ENCODE measurements around the gene IRX5. TPM values are rescaled to one million over a fixed set of nuclear protein-coding genes. Genes with fewer than 3 reads are reported as not detected.

IRX5 gene
- total RNA-seq, 2 experiments from 2014 or later, result 0.17 TPM; not detected in 1

DNA sequence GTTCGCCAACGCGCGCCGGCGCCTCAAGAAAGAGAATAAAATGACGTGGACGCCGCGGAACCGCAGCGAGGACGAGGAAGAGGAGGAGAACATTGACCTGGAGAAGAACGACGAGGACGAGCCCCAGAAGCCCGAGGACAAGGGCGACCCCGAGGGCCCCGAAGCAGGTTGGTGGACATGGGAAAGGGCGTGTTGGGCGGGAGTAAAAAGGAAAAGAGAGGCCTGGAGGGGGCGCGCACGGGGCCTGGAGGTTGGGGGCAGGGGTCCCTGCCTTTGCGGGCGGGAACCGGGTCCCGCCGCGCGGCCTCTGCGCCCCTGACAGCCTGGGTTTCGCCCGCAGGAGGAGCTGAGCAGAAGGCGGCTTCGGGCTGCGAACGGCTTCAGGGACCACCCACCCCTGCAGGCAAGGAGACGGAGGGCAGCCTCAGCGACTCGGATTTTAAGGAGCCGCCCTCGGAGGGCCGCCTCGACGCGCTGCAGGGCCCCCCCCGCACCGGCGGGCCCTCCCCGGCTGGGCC lies 2.1 kb downstream of the IRX5 start:
- Mint-ChIP-seq H3K36me3 (peaks cover 17% of the 10 kb centered on the region), H3K4me1 (ENCODE audit: low read depth) (peaks cover 32% of the 10 kb centered on the region), H3K27me3 (peaks cover 64% of the 10 kb centered on the region), H3K4me3 (peak overlapping the region; percentile 37), H3K9me3 (peaks cover 2% of the 10 kb centered on the region), H3K27ac (no peak overlapping the region)
- ChIA-PET POLR2A (no interaction called here), CTCF (no interaction called here)
- intact Hi-C loops (cut with micrococcal nuclease), result loop anchor here (5.0 to 10.0 kb wide), 3 partner anchors 322 to 1380 kb away; partner anchors contain the start of gene IRX6
- DNase-seq, result no peak

DNA sequence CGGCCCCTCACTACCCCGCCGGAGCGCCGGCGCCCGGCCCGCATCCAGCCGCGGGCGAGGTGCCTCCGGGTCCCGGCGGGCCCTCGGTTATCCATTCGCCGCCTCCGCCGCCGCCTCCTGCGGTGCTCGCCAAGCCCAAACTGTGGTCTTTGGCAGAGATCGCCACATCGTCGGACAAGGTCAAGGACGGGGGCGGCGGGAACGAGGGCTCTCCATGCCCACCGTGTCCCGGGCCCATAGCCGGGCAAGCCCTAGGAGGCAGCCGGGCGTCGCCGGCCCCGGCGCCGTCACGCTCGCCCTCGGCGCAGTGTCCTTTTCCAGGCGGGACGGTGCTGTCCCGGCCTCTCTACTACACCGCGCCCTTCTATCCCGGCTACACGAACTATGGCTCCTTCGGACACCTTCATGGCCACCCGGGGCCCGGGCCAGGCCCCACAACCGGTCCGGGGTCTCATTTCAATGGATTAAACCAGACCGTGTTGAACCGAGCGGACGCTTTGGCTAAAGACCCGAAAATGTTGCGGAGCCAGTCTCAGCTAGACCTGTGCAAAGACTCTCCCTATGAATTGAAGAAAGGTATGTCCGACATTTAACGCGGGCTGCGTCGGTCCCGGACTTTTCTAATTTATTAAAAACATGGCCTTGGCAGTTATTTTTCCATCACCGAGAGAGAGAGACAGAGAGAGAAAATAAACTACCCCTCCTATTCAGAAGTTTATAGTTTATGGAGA lies 2.8 kb downstream of the IRX5 start:
- intact Hi-C loops (cut with micrococcal nuclease), result loop anchor here (5.0 to 10.0 kb wide), 3 partner anchors 321 to 1381 kb away; partner anchors contain the start of gene IRX6
- peaks cover 12% of the 10 kb centered on the region for H3K36me3 Mint-ChIP-seq
- peaks cover 2% of the 10 kb centered on the region for H3K9me3 Mint-ChIP-seq
- POLR2A ChIA-PET, result no interaction called here
- H3K27ac Mint-ChIP-seq, result no peak overlapping the region
- peaks cover 31% of the 10 kb centered on the region for H3K4me1 Mint-ChIP-seq (ENCODE audit: low read depth)
- H3K27me3 Mint-ChIP-seq, result peaks cover 67% of the 10 kb centered on the region
- CTCF ChIA-PET, result no interaction called here
- no peak for DNase-seq
- H3K4me3 Mint-ChIP-seq, result no peak overlapping the region

DNA sequence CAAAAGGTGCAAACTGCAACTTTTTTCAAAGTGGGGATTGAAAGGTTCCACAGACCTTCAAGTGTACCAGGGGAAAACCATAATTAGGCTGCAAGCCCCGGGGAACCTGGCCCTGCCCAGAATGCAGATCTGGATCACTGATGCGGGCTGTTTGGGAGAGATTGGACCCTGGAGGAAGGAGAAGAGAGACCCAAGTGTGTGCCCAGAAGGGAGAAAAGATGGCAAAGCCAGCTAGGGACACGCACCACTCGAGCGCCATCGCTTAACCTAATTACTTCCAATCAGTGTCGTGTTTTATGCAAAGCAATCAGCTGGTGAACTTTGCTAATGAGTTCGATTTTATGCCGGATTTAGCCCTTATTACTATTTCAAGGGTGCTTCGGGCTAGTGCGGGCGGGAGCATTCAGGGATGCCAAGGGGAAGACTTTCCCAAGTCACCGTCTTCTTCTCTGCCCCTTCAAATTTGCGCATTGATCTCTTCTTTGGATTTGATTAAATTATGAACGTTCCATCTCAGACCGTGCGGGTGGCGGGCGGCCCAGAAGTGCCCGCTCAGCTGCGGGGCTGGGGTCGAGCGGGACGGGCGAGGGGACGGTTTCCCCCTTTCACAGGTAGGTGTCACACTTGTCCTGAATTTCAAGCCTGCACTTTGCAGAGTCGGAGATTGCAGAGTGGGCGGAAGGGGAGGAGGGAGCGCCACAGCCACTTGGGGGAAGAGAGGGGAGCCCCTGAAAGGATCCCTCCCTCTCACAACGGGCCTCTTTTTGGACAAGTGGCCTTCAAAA lies 4.0 kb downstream of the IRX5 start:
- Mint-ChIP-seq H3K27me3 (peaks cover 72% of the 10 kb centered on the region), H3K36me3 (peaks cover 9% of the 10 kb centered on the region), H3K27ac (no peak overlapping the region), H3K4me1 (ENCODE audit: low read depth) (peaks cover 26% of the 10 kb centered on the region), H3K9me3 (peaks cover 2% of the 10 kb centered on the region), H3K4me3 (no peak overlapping the region)
- intact Hi-C loops (cut with micrococcal nuclease), result loop anchor here (5.0 to 10.0 kb wide), 3 partner anchors 320 to 1382 kb away; partner anchors contain the start of gene IRX6
- DNase-seq, result no peak
- ChIA-PET POLR2A (no interaction called here), CTCF (no interaction called here)

DNA sequence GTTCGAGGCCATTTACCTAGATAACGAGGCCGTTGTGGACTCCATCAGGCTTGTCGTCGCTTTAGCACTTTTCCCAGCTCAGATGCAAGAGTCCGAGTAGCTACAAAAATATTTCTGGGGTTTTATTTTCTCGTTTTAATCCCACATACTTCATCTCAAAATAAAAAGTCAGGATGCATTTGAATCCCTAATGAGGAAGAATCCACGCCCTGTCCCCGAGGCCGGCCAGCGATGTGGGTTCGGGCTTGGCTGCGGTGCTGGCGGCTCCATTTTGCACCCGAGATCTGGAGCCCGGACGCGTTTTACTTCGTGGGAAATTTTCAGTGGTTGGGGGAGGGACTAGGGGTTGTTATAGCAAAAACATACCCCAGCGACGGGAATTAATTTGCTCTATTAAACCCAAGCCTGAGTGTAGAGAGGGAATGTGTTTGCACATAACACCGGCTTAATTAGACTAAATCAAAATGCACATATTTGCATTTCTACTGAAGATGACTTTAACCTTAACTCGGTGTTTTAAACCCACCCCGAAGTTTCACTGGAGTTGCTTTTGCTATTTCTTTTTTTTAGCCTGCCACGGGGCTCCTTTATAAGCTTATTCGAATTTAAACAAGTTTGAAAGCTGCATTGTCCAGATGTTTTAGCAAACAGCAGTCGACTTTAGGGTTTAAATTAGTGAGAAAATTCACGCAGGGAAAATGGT lies 4.8 kb downstream of the IRX5 start:
- Mint-ChIP-seq H3K27me3 (peaks cover 75% of the 10 kb centered on the region), H3K36me3 (peaks cover 7% of the 10 kb centered on the region), H3K9me3 (peaks cover 2% of the 10 kb centered on the region), H3K4me3 (no peak overlapping the region), H3K27ac (no peak overlapping the region), H3K4me1 (ENCODE audit: low read depth) (peaks cover 19% of the 10 kb centered on the region)
- ChIA-PET CTCF (no interaction called here), POLR2A (no interaction called here)
- intact Hi-C loops (cut with micrococcal nuclease), result loop anchor here (10.0 kb wide), 2 partner anchors 319 to 389 kb away; partner anchors contain the start of gene IRX6
- no peak for DNase-seq

DNA sequence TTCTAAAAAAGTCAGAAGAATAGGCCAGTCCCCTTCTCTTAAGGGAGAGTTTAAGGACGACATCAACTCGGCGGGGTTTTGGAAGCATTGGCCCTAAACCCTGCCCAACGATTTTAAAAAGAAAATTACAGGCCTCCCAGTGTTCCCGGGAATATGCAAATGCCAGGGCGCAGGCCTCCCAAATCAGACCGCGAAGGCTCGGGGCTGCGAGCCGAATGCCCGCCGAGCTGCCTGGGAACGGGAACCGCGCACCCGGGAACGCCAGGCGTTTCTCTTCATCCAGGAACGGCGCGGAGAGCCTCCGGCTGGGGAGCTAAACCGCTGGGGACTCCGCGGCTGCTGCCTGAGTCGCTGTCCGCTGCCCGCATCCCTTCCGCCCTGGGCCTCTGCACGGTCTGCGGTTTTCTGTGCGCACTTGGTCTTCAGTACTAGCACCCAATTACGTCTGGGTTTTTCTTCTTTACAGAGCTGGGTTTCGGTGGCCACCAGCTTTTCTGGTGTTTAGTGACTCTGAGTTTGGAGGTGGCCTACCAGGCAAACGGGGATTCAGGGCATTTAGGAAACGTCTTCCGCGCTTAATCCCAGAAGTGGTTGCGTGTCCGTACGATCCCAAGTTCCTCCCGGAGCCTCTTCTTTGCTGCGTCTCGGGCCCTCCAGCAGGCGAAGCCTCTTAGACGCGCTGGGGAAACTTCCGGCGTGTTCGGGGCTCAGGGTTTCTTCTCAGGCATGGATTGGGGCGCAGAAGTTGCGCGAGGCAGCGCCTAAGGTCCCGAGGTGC lies 5.7 kb downstream of the IRX5 start:
- ChIA-PET POLR2A (no interaction called here), CTCF (no interaction called here)
- peaks cover 7% of the 10 kb centered on the region for H3K36me3 Mint-ChIP-seq
- no peak for DNase-seq
- peaks cover 19% of the 10 kb centered on the region for H3K4me1 Mint-ChIP-seq (ENCODE audit: low read depth)
- peaks cover 2% of the 10 kb centered on the region for H3K9me3 Mint-ChIP-seq
- H3K27ac Mint-ChIP-seq, result no peak overlapping the region
- intact Hi-C loops (cut with micrococcal nuclease), result loop anchor here (10.0 kb wide), 2 partner anchors 318 to 388 kb away; partner anchors contain the start of gene IRX6
- peaks cover 83% of the 10 kb centered on the region for H3K27me3 Mint-ChIP-seq
- H3K4me3 Mint-ChIP-seq, result no peak overlapping the region

DNA sequence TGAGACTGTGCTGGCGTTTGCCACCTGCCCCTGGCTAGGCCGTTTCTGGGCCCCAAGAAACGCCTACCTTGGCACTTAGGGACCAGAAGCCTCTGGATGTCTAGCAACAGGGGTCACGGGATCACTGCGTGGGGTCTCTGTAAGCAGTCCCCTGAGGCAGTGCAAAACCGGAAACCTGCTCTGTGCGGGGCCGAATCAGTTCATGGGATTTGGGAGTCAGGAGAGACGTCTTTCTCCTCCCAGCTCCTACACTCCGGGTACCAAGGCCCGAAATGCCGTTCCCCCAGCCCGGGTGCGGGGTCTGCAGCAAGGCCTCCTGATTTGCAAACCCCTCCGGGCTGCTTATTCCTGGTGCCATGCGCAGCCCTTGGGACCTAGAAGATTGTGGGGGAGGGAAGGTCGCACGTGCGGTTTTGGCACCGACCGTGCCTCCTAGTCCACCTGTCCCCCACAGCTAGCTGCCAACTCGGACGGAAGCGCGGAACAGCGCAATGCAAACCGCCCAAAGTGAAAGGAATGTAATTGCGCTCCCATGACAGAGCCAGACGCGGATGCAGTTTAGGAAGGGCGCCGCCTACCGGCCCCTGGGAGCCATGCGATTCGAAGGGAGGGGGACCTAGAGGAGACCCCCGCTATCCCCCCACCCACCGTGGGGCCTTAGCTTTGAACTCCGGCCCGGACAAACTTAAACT lies 6.5 kb downstream of the IRX5 start:
- intact Hi-C loops (cut with micrococcal nuclease), result loop anchor here (10.0 kb wide), 2 partner anchors 318 to 388 kb away; partner anchors contain the start of gene IRX6
- ChIA-PET CTCF (no interaction called here), POLR2A (no interaction called here)
- Mint-ChIP-seq H3K4me3 (peak overlapping the region; percentile 32), H3K36me3 (peaks cover 7% of the 10 kb centered on the region), H3K27ac (no peak overlapping the region), H3K4me1 (ENCODE audit: low read depth) (peaks cover 16% of the 10 kb centered on the region), H3K27me3 (peaks cover 82% of the 10 kb centered on the region), H3K9me3 (peaks cover 2% of the 10 kb centered on the region)
- peak; percentile 41 for DNase-seq

DNA sequence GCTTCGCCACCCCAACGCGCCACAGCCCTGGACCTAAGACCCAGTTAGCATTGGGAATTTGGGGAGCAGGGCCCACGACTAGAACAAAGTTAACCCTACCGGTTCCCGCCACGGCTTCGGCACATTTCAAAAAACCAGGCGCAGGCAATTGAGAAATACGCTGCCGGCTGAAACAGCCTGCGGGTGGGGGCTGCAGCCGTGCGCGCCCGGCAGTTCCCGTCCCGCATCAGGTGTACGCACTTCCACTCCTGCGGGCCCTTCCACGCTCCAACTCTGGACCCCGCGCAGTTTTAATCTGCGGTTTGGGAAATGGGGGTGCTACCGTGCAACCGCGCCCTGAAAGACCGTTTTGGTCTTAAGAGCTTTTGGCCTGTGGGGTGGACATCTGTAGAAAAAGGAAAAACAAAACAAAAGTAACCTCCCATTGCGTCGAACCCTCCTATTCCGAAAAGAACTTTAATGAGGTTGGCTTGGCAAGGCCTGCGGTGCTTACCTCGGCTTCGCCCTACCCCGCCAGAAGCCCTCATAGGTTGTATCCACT lies 7.1 kb downstream of the IRX5 start:
- POLR2A ChIA-PET, result no interaction called here
- Mint-ChIP-seq H3K9me3 (no peaks in the 10 kb centered on the region), H3K4me3 (peak overlapping the region; percentile 20), H3K4me1 (ENCODE audit: low read depth) (peaks cover 16% of the 10 kb centered on the region), H3K36me3 (peaks cover 3% of the 10 kb centered on the region), H3K27ac (no peak overlapping the region), H3K27me3 (peaks cover 77% of the 10 kb centered on the region)
- intact Hi-C loops (cut with micrococcal nuclease), result loop anchor here (10.0 kb wide), 2 partner anchors 317 to 387 kb away; partner anchors contain the start of gene IRX6
- CTCF ChIA-PET, result no interaction called here
- no peak for DNase-seq

DNA sequence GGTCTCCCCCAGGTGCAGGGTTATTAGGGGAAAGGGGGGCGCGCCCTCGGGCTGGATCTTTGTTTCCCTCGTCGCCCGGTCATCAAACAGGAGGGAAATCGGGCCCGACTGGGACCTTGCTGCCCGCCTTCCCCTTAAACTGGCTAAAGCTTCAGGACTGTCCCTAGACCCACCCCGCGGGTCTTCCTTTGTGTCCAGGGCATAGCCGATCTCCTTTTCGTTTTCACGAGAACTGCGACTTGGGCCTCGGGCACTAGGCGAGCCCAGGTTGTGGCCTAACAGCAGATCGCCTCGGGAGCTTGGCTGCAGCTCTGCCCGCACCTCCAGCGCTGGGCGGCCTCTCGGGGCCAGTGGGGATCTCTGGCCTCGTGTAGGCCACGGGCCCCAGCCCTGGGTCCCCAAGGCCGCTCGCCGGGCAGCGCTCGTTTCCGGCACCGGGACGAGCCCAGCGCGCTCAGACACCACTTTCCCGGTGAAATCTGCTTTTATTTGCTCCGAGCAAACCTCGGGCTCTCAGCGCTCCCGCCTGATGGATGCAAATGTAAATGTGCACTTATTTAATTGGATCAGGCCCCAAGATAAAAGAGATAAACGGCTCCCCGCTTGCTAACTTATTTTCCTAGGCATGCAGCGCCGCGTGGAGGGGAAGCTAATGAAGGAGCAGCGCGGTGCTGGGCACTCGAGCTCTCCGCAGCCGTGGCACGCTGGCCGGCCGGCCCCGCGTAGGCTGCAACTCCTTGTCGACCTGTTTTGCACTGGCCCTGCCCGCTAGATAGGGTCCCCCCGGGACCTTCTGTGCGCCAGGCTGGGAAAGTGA lies 7.8 kb downstream of the IRX5 start:
- CTCF ChIA-PET, result no interaction called here
- H3K4me1 Mint-ChIP-seq (ENCODE audit: low read depth), result peaks cover 16% of the 10 kb centered on the region
- H3K36me3 Mint-ChIP-seq, result peaks cover 3% of the 10 kb centered on the region
- H3K27ac Mint-ChIP-seq, result no peak overlapping the region
- POLR2A ChIA-PET, result no interaction called here
- DNase-seq, result no peak
- peaks cover 81% of the 10 kb centered on the region for H3K27me3 Mint-ChIP-seq
- intact Hi-C loops (cut with micrococcal nuclease), result loop anchor here (10.0 kb wide), 2 partner anchors 316 to 386 kb away; partner anchors contain the start of gene IRX6
- H3K9me3 Mint-ChIP-seq, result no peaks in the 10 kb centered on the region
- H3K4me3 Mint-ChIP-seq, result no peak overlapping the region

DNA sequence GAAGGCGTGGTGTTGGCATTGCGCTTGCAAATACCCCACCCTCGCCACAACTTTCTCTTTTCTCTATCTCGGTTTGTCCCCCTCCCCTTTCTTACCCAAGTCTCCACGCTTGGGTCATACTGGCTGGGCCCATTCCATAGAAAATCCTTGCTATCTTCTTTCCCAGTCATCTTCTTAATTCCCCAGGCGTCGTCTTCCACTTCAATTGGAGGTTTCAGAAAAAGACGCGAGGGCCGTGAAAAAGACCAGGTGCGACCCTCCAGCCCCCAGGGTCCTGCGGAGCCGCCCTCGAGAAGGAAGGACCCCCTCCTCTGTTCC lies 8.3 kb downstream of the IRX5 start:
- H3K27me3 Mint-ChIP-seq, result peaks cover 80% of the 10 kb centered on the region
- H3K4me3 Mint-ChIP-seq, result no peak overlapping the region

DNA sequence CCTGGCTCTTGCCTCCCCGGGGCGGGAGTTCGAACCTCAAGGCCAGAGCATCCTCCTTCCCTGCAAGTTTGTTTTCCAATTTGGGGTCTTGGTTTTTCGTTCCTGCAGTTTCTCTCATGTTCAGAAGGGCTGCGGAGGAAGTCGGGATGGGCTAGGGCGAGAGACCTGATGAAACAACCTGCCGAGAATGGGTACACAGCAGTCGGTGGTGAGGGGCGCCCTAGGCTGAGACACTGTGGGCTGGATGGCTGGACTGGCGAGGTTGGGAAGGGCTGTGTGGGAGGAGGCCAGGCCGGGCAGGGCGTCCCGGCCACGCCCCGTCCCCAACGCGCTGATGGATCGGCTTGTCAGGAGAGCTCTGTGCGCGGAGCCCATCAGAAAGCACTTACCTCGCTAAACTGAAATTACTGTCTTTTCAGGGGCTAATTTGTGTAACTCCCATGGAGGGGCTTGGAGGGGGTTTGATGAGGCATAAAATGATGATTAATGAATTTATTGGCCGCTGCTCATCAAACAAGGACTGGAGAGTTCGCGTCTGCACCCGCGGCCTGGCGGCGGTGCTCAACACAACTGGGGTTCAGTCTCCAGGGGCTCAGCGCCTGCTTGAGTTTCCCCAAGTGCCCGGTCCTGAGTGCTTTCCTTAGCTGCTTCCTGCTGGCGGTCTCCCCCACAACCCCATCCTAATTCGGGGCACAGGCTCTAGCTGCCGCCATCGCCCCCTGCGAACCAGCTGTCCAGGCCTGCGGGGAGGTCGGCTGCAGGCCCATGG lies 9.0 kb downstream of the IRX5 start:
- Mint-ChIP-seq H3K4me1 (ENCODE audit: low read depth) (peaks cover 16% of the 10 kb centered on the region), H3K4me3 (no peak overlapping the region), H3K9me3 (no peaks in the 10 kb centered on the region), H3K27me3 (peaks cover 76% of the 10 kb centered on the region), H3K36me3 (no peaks in the 10 kb centered on the region), H3K27ac (no peak overlapping the region)
- ChIA-PET POLR2A (no interaction called here), CTCF (interaction anchor here (1.2 kb wide), 1 partner anchor 9 kb away, joined by 3 read pairs; the partner anchor contains the start of gene IRX5)
- intact Hi-C loops (cut with micrococcal nuclease), result loop anchor here (10.0 kb wide), 2 partner anchors 315 to 385 kb away; partner anchors contain the start of gene IRX6
- no peak for DNase-seq

More for the DNA sequence above, 8.3 kb downstream of the IRX5 start:
- Mint-ChIP-seq H3K36me3 (no peaks in the 10 kb centered on the region), H3K4me1 (ENCODE audit: low read depth) (peaks cover 16% of the 10 kb centered on the region), H3K9me3 (no peaks in the 10 kb centered on the region), H3K27ac (no peak overlapping the region)
- intact Hi-C loops (cut with micrococcal nuclease), result loop anchor here (10.0 kb wide), 2 partner anchors 316 to 386 kb away; partner anchors contain the start of gene IRX6
- CTCF ChIA-PET, result no interaction called here
- POLR2A ChIA-PET, result no interaction called here
- DNase-seq, result no peak
